ENCODE measurements around the gene UPK1B.

Gene UPK1B

GRCh38 chr3:119240591-119241434 lies 67.4 kb downstream of the UPK1B start, which contains the start of gene B4GALT4:
Gene B4GALT4, minus strand, starts transcription at chr3:119240878. Its CDS starts 10,779 bp downstream, at chr3:119230099.
- Histone ChIP-seq H3K4me3 (ENCODE audit: low read depth, low read length) (peak within 1 kb of the TSS; percentile 76), H3K27ac (ENCODE audit: extremely low read depth, low read depth, low read length) (peak within 1 kb of the TSS; percentile 61), H3K36me3 (ENCODE audit: control insufficient read depth in 2 of 2, insufficient read depth in 1 of 2, low read length in 2 of 2) (peaks cover 4 to 12% of the 10 kb centered on the region in 2 experiments; a peak in 1 of 3 replicates), H3K4me1 (ENCODE audit: control insufficient read depth, insufficient read depth, low read length) (no peaks in the 10 kb centered on the region), H3K9me3 (ENCODE audit: control insufficient read depth, insufficient read depth, low read depth, low read length) (no peaks in the 10 kb centered on the region)
- CTCF ChIA-PET, result interaction anchor here (0.5 to 1.3 kb wide), 11 partner anchors 10 to 573 kb away, joined by 3 to 11 read pairs (median 3); partner anchors contain the start of gene TEX55
- POLR2A ChIA-PET, result interaction anchor here (0.5 to 1.6 kb wide), 13 partner anchors 10 to 257 kb away, joined by 3 to 6 read pairs (median 3); partner anchors contain the start of genes ARHGAP31, IGSF11 and TMEM39A
- TF ChIP-seq KLF8 (tag by site-specific recombination; IDR thresholded peaks at IDR 0.05) (peak; percentile 27; the same call in 1 of the 2 replicates), MYNN (tag by site-specific recombination; IDR thresholded peaks at IDR 0.05; ENCODE audit: borderline replicate concordance) (no peak), ZSCAN30 (tag by site-specific recombination; IDR thresholded peaks at IDR 0.05) (0 out of 2 replicates have a peak, but pooled peaks have one; percentile 21), GLIS2 (tag by site-specific recombination; IDR thresholded peaks at IDR 0.05) (peak; percentile 84), ZXDB (tag by site-specific recombination; IDR thresholded peaks at IDR 0.05) (no peak), ZNF10 (tag by site-specific recombination; IDR thresholded peaks at IDR 0.05) (no peak), ZNF843 (tag by site-specific recombination; IDR thresholded peaks at IDR 0.05) (no peak), SP2 (tag by site-specific recombination; IDR thresholded peaks at IDR 0.05) (peak; percentile 72), ZNF701 (tag by site-specific recombination; IDR thresholded peaks at IDR 0.05) (no peak), ZNF596 (tag by site-specific recombination; IDR thresholded peaks at IDR 0.05) (no peak), ZNF366 (tag by site-specific recombination; conservative IDR thresholded peaks at IDR 0.05) (no peak), ZBTB21 (tag by site-specific recombination; IDR thresholded peaks at IDR 0.05) (no peak), ZBTB6 (tag by site-specific recombination; IDR thresholded peaks at IDR 0.05) (no peak), ZBTB10 (tag by site-specific recombination; IDR thresholded peaks at IDR 0.05) (no peak), ZBTB20 (tag by site-specific recombination; IDR thresholded peaks at IDR 0.05) (peak; percentile 95), ZNF37A (tag by site-specific recombination; IDR thresholded peaks at IDR 0.05) (no peak), KLF1 (tag by site-specific recombination; IDR thresholded peaks at IDR 0.05) (0 out of 2 replicates have a peak, but pooled peaks have one; percentile 32), SP7 (tag by site-specific recombination; IDR thresholded peaks at IDR 0.05) (no peak), ZBTB17 (tag by site-specific recombination; IDR thresholded peaks at IDR 0.05) (no peak), SP3 (tag by site-specific recombination; IDR thresholded peaks at IDR 0.05) (peak; percentile 74), ZBTB26 (tag by site-specific recombination; optimal IDR thresholded peaks at IDR 0.05) (peak; percentile 77), ZNF561 (tag by site-specific recombination; IDR thresholded peaks at IDR 0.05; ENCODE audit: borderline replicate concordance) (0 out of 2 replicates have a peak, but pooled peaks have one; percentile 42), ZNF549 (tag by site-specific recombination; IDR thresholded peaks at IDR 0.05) (no peak), ZNF416 (tag by site-specific recombination; IDR thresholded peaks at IDR 0.05) (no peak), ZFP41 (tag by site-specific recombination; IDR thresholded peaks at IDR 0.05; ENCODE audit: borderline replicate concordance) (no peak), ZNF292 (tag by site-specific recombination; IDR thresholded peaks at IDR 0.05; ENCODE audit: borderline replicate concordance, low read depth) (no peak), ZNF629 (tag by site-specific recombination; IDR thresholded peaks at IDR 0.05) (no peak), ZSCAN16 (tag by site-specific recombination; IDR thresholded peaks at IDR 0.05) (no peak), ZNF311 (tag by site-specific recombination; IDR thresholded peaks at IDR 0.05; ENCODE audit: borderline replicate concordance) (no peak), ZNF354C (tag by site-specific recombination; IDR thresholded peaks at IDR 0.05; ENCODE audit: borderline replicate concordance, low read depth) (no peak), ZFHX2 (tag by site-specific recombination; conservative IDR thresholded peaks at IDR 0.05) (0 out of 2 replicates have a peak, but pooled peaks have one; percentile 25), ZNF362 (tag by site-specific recombination; IDR thresholded peaks at IDR 0.05) (no peak)
